PC-9 (cell line): ENCODE measurements around the gene MSANTD1.

ENCODE experiments used
- CTCF ChIP-seq: fragments of 200-600 bp; sonication (generic); conservative IDR thresholded peaks from 2 replicates; pipeline ENCODE4 v1.6.1; 2017; ENCODE audit warnings: mixed run types, antibody characterized with exemption, mild to moderate bottlenecking, moderate library complexity
- EZH2 ChIP-seq: fragments of 200-600 bp; sonication (generic); IDR thresholded peaks from 2 replicates; pipeline ENCODE4 v1.8.0; 2017; ENCODE audit warnings: antibody characterized with exemption, low read depth

- TF ChIP-seq EZH2 (no peak), CTCF (no peak)
Observed at GRCh38 chr4:3252480-3252828, 3.5 kb downstream of the MSANTD1 start.
